Activated CD8-positive, alpha-beta memory T cell treated with anti-CD3 and anti-CD28 coated beads, Interleukin-2, amount 50 U/mL, for 24 hours (primary cell): ENCODE measurements around the gene SF3A1.

Experiments used
- DNase-seq: peaks from one replicate; pipeline ENCODE4 v3.0.0-alpha.2; 2020; ENCODE audit errors: extremely low read depth

The SF3A1 gene

DNA sequence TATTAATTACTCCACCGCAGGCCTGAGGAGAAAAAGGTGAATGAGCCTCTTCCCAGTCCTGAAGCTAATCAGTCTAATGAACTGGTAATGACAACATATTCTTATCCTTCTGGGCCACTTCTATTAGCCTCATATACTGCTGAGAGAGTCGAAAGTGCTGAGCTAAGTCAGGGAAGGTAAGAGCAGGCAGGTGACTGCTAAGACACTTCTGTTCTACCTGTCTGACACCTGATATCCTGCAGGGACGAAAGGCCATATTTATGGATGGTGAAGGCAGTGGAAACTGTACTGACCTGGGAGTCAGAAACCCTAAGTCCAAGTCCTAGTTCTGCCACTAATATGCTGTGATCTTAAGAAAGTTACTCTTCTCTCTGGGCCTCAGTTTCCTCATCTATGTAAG lies 33.4 kb downstream of the SF3A1 start:
- no peak for DNase-seq

DNA sequence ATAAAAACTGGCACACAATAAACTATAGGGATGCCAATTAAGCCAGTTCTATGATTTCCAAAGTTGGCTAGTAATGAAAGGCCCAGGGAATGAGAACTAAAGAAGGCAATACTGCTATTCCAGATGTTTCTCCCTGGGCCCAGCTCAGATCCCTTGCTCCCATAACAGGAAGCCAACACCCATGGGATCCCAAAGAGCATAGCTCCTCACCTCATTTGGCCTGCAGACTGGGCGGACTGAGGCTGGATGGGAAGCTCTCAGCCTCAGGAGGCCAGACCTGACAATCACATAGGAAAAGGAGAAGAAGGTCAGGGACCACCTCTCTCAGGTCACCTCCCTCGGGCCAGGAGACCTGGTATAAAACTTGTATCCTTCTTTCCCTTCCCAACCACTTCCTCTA lies 35.2 kb downstream of the SF3A1 start:
- no peak for DNase-seq

DNA sequence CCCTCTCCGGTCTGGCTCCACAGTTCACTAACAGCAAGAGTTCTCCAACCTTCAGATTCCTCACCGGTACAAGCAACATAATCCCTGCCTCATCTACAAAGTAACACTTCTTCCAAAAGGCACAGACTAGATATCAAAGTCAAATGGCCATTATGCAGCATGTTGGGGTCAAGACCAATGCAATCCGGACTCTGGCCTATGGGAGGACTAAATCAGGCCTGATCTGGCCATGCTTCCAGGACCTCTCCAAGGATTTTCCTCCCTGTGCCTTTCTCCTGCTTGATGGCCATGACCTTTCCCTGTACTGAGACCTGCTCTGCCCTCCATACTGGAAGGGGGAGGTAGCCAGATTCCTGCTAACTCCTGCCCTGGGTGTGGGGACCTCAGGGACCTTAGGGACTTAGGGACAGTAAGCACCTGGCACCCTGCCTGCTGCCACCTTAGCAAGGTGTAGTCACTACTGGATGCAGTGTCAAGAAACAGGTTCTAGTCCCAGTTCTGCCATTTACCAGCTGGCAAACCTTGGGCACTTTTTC lies 36.6 kb downstream of the SF3A1 start:
- no peak for DNase-seq

DNA sequence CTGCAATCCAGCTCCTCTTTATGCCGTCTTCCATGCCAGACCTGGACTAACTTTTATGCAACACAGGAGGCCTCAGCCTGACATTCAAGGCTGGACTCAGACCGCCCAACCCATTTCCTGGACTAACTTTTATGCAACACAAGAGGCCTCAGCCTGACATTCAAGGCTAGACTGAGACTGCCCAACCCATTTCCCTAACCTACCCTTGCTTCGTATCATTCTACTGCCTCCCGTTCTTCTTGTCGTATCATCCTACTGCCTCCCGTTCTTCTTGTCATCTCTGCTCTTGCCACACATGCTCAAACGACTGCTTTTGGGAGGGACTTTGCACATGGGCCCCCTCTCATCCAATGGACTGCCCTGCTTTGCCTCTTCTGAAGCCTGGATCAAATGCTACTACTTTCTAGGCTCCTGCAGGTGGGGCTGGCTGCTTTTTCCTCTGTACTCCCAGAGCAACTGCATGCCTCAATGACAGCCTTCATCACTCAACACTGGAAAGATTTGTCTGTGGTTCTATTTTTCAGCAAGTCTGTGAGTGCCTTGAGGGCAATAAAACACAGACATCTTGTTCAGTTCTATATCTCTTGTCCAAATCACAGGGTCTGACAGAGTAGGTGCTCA lies 37.8 kb downstream of the SF3A1 start:
- no peak for DNase-seq

DNA sequence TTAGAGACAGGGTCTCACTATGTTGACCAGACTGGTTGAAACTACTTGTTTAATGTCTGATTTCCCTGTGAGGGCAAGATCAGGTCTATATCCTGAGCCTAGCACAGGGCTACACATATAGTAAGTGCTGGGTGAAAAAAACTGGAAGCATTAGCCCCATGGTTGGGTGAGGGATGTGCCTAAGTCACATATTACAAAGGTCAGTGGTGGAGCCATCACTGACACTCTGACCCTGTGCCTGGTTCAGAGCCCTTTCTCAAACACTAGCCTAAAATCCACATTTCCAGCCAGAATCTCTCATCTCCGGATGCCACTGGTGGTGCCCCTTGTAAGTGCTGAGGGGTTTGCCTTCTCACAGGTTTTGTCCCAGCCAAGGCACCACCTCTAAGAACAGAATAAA lies 38.9 kb downstream of the SF3A1 start:
- DNase-seq, result no peak

DNA sequence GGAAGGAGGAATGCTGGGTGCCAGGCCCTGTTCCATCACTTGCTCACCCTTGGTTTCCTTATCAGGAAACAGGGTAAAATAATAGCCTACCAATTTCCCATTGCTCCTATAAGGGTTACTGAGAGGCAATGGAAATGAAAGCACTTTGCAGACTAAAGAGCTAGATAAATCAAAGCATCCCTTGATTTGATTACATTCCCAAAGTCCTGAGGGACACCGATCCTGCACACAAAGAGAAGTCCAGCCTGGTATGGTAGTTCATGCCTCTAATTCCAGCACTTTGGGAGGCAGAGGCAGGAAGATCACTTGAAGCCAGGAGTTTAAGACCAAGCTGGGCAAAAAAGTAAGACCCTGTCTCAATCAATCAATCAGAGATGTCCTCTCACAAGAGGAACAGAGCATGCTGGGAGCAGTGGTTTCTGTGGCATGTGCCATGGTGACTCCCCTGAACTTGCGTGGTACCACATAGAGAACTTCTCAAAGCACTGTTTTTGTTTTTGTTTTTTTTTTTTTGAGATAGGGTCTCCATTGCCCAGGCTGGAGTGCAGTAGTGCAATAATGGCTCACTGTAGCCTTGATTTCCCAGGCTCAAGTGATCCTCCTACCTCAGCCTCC lies 40.6 kb downstream of the SF3A1 start:
- DNase-seq, result no peak

DNA sequence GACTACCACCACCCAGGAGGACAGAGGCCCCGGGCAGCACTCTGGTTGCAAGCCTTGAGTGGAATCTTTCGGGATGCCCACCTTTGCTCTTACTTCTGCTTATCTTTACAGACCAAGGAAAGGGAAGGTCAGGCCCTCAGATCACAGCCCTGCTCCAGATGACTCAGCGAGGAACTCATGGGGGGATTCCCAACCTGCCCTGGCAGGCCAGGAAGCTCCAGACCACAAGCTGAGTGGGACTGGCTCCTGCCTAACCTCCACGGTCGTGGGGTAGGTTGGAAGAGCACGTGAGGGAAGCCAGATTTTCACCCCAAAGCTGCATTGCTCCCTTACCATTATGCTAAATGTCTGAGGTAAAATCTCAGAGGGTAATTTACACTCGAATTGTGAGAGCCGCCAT lies 41.8 kb downstream of the SF3A1 start:
- no peak for DNase-seq

DNA sequence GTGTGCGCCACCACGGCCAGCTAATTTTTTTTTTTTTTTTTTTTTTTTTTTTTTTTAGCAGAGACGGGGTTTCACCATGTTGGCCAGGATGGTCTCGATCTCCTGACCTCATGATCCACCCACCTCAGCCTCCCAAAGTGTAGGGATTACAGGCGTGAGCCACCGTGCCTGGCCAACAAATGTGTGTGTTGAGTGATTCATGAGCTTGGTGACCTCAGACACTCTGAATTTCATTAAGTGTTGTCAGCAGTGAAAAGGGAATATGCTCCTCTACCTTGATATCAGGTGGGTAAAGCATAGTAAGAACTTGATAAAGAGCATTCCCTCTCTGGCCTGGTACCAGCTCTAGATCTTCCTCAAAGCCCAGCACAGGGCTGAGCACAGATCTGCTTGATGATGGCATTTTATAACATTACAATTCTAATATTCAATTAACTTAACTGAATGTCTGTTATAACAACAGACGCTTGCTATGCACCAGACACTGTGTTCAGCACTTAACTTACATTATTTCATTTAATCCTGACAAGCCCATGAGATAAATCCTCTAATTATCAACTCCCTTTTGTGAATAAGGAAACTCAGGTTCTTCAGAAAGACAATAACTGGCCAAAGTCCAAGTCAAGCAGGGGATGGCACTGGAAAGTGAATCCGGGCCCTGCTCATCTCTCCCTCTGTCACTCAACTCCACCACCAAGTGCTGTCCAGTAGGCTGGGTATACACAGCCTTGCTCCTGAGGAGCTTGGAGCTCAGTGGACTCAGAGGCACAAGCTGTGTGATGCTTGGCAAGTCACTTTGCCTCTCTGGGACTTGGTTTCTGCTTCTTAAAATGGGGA lies 42.9 kb downstream of the SF3A1 start:
- no peak for DNase-seq

DNA sequence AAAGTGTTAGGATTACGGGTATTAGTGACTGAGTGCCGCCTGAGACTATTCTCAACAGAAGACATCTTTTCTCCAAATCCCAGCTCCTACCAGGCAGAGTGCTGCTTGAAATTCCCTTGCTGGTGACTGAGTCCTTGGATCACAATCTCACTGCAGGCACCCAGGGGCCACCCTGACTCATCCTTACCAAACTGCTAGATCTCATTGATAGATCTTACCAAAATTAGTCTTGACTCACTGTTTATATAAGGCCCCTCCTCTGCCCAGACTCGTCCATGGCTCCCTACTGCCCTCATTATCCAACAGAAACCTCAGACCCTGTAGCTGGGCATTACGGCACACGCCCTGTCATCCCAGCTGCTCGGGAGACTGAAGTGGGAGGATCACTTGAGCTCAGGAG lies 44.6 kb downstream of the SF3A1 start:
- DNase-seq, result no peak

DNA sequence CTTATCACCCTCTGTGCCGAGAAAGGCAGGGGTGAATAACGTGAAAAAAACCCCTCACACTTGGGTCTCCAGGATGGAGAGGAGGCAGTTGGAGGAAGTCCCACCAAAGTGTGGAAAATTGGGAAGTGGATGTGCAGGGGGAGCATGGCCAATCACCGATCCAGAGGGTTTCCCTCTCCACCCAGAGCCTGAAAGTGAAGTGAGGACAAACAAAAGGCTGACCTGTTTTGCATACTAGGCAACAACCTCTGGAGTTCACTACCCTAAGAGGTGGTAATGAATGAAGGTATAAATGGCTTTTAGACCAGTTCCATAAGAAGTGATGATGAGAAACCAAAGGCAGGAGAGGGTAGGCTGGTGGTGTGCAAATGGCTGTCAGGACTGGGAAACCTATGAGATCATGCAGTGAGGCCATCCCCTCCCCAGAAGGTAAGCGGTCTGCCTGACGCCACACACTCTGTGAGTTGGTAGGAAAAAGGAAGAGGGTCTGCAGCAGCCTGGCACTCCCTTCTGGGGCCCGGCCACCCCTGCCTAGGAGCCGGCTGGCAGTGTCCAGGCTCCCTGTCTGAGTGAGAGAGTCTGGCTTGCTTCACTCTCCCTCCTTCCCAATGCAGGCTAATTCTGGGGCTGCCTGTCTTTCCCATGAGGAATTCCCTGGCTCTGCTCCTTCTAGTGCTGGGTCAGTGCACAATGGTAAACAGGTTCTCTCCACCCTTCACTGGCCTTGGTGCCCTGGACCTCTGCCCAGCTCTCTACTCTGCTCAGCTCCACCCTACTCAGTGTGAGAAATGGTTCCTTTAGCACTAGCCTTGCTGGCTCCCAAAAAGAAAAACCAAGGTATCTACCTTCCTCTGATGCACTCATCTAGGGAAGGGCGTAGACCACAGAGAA lies 45.6 kb downstream of the SF3A1 start:
- DNase-seq, result no peak

DNA sequence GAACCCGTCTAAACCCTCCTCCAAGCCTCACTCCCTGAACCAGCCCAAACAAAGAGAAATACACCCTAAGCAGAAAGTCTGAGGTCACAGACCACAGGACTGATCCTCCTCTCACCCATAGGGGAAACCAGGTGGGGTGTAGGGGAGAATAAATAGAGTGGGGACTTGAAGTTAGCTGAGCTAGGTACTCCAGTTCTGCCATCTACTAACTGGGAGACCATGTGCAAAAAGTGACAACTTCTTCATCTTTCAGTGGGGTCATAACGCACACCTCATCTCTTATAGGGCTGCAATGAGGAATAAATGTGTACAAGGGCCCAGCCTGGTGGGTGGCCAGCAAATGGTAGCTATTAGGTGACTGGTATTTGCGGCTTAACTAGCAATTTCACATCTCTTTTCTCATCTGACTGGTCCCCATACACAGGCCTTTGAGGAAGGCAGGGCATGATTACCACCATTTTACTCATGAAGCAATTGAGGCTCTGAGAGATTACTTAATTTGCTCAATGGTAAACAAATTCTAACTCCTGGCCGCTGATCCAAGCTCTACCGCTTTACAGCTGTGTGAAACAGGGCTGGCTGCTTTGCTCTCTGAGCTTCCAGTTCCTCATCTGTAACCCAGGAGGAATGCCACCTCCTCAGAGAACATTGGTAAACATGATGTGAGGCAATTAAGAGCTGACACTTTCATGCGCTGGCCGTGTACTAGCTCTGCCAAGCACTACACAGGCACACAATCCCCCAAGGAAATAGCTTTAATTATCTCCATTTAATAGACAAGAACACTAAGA lies 46.5 kb downstream of the SF3A1 start:
- no peak for DNase-seq

DNA sequence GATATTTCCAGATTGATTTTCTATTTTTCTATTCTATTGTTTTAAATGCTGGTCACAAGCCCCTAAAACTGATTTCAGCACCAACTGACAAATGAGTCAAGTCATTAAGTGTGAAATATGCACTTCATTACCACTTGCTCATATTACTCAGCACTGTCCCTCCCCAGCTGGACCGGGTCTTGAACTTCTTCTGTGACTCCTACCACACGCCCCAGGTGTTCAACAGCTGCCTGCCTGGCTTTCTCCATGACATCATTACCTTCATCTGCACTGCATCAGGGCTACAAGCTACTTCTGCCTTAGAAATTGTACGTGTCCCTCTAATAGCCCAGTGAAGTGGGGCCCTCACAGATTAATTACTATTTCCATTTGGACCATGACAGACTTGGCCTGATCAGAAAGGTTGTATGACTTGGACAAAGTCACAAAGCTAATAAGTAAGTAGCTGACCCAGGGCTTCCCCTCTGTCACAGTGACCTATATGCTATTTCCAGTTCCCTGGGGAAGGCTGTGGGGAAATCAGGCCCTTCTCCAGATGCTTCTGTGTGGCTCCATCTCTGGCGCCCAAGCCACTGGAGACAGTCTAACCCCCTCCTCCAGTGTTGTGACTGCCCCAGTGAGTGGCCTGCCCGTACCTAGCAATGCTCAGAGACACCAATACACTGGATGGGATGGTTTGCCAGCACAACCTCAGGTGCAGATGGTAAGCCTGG lies 48.0 kb downstream of the SF3A1 start:
- DNase-seq, result no peak

DNA sequence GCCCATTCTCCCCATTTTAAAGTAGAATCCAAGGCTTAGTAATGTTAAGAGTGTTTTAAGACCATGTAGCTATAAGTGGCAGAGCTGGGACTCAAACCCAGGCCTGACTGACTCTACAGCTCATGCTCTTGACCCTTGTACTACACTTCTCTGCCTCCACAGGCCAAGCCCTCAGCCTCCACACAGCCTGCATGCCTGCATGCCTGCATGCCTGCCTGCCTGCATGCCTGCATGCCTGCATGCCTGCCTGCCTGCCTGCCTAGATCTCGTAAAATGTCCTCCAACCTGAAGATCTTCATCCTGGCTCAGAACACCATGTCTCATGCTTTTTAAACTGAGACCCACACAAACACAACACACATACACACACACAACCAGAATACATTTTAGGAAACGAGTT lies 48.6 kb downstream of the SF3A1 start:
- no peak for DNase-seq

DNA sequence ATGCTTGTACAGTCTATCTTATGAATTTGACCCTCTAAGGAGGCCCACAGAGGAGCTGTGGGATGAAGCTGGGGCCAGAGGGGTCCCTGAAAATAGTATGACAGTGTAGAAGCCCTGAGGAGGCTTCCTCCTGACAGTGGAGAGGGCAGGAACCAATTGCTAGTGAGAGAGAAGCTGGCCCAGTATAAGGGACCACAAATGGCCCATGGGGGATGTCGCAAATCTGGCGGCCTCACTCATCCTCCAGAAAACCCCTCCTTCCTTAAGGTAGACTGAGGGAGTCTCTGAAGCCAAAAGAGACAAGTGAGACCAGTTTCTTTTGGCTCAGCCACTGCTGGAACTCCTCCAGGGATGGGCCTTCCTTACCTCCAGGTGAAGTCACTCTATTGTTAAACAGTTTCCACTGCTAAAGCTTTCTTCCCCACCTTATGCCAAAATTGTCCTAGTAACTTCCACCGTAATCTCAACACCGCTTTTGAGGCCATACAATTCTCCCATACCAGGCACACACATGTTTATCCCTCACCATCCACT lies 49.6 kb downstream of the SF3A1 start:
- no peak for DNase-seq

DNA sequence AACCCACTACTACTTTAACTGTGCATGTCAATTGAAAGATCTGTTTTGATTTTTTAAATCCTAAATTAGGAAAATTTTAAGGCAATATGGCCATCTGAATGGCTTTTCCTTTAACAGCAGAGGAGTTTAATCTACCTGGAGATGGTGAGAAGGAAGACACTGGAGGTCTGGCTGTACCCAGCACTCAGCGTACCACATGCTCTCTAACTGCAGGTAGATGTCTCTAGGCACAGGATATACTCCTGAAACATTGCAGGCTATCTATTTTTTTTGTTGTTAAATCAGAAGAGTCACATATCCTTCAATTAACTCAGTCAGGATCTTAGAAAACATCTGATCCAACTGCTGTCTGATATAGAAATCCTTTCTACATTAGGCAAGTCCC lies 50.1 kb downstream of the SF3A1 start:
- no peak for DNase-seq

DNA sequence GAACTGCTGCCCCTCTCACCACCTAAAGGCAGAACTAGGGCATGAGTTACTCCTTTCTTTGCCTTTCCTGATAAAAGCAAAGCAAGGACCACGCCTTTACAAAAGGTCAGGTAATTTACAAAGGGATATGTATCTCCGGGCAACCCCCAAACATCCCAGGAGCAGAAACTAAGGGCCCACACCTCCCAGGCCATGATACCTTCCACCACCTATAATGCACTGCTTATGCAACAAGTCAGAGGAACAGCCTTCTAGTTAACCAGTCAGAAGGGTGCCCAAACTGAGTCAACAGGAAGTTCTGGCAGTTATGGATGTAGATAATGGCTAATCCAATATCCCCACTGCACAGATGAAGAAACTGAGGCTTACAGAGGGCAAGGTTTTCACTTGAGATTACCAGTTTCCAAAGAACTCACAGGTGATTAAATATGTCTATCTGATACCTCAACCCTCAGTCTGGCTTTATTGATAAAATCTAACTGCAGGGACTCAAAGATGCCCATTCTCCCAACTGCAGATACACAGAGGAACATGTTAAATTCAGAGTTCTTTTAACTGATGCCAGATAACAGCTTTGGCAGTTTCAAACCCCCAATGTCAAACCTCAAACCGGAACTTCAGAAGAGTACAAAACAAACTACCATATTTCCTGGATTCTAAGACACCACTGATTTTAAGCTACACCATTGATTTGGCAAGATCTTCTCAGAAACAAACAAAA lies 50.6 kb downstream of the SF3A1 start:
- no peak for DNase-seq

DNA sequence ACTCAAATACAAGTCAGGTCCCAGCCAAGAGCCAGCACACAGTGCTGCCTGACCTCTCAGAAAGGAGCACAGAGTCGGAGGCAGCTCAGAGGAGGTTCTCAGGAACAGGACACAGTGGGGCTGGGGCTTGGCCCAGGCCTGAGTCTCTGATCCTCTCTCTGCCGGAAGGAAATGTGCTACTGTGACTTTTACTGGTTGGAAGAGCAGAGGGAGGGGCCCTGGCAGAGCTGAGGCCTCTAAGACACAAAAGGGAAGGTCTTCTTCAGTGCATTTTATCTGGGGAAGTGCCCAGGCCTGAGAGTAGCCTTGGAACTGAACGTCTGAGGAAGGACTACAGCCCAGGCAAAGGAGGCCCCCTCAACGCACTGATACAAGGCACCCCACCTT lies 51.2 kb downstream of the SF3A1 start:
- no peak for DNase-seq

DNA sequence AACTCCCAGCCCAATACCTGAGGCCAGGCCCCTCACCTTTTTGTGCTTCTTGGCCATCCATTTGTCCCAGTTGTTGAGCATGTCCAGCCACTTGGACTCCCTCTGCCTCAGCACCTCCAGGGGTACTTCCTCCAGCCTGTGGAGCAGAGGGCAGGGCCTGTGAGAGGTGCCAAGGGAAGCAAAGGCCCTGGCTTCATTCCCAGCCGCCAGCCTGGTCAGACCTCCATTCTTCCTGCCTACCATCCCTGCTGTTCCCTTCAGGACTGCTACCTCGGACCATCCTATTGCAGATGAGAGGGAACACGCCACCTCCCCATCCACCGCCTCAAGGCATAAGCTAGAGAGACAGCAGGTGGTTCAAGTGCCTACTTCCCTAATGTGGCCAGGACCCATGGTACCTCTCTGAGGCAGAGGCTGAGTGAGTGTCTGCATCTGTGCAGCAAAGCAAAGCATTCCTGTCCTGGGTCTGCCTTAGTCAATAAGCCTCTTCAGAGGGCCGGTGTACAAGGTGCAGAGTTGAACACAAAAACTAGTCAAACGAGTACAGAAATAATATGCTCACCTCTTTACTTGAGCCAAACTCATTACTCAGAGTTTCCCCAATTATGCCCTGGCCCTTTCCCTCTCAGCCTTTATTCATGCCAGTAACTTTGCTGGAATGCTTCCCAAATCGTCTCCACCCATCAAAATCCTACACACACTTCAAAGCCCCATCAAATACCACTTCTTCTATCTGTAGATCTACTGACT lies 52.0 kb downstream of the SF3A1 start:
- no peak for DNase-seq

DNA sequence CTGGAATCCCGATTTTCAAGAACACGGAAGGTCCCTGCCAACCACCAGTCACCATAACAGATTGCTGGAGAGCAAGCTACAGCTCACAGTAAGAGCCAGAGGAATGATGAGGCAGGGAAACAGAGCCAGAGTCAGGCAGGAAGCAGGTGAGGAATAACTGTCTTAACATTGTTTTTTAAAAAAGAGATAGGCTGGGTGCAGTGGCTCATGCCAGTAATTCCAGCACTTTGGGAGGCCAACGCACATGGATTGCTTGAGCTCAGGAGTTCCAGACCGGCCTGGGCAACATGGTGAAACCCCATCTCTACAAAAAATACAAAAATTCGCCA lies 53.9 kb downstream of the SF3A1 start:
- DNase-seq, result no peak
